Epithelial cell of umbilical artery (primary cell): ENCODE data around the gene TESPA1. TPM values are rescaled to one million over a fixed set of nuclear protein-coding genes. Genes with fewer than 3 reads are reported as not detected.

Source experiments
- total RNA-seq: library from RNA; depleted of rRNA; stranded (reverse); fragments of >200 nt; gene quantifications from 2 replicates; pipeline ENCODE4 v1.2.3, GENCODE V29; 2014

TESPA1 gene
- not detected in 2 replicates for total RNA-seq

GRCh38 chr12:54984658-54985376 lies at the start of gene TESPA1:
Gene TESPA1, minus strand, starts transcription at chr12:54984762. Its CDS starts 10,200 bp downstream, at chr12:54974562.

DNA sequence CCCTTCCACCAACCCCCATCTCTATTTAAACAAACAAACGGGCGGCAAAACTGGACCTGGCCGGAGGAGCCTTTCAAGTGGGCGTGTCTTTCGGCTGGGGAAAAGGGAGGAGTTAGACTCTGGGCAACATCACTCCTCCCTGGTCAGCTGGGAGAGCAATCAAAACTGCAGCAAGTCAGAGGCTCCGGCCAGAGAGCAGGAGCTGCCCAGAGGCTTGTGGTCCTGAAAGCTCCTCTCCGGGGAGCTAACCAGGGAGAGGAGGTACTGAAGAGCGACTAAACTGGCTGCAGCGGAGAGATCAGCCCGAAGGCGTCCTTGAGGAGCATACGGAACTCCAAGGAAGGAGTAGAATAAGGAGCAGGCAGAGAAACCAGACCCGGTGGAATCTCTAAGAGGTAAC lies 35.2 kb upstream of the TESPA1 start, which contains the start of gene NEUROD4:
NEUROD4 (plus strand) TSS at position 191 of the 400 bp plus-strand sequence. CDS start 6,466 bp downstream, outside the sequence.

Other genes starting within 250 kb of the TESPA1 start
- not detected in 2 replicates for gene MUCL1, start 130.2 kb downstream of the TESPA1 start, total RNA-seq
- not detected in 2 replicates for gene NEUROD4, start 35.2 kb upstream of the TESPA1 start, total RNA-seq
- gene OR9K2, start 141.6 kb upstream of the TESPA1 start, total RNA-seq: not detected in 2 replicates
- not detected in 2 replicates for gene OR10A7, start 236.3 kb upstream of the TESPA1 start, total RNA-seq